ENCODE data around the gene SMU1. TPM values are rescaled to one million over a fixed set of nuclear protein-coding genes. Genes with fewer than 3 reads are reported as not detected.

The SMU1 gene
- total and polyA plus RNA-seq, 4 experiments from 2014 or later, result 21.8 to 33.0 (median 31.2) TPM

DNA sequence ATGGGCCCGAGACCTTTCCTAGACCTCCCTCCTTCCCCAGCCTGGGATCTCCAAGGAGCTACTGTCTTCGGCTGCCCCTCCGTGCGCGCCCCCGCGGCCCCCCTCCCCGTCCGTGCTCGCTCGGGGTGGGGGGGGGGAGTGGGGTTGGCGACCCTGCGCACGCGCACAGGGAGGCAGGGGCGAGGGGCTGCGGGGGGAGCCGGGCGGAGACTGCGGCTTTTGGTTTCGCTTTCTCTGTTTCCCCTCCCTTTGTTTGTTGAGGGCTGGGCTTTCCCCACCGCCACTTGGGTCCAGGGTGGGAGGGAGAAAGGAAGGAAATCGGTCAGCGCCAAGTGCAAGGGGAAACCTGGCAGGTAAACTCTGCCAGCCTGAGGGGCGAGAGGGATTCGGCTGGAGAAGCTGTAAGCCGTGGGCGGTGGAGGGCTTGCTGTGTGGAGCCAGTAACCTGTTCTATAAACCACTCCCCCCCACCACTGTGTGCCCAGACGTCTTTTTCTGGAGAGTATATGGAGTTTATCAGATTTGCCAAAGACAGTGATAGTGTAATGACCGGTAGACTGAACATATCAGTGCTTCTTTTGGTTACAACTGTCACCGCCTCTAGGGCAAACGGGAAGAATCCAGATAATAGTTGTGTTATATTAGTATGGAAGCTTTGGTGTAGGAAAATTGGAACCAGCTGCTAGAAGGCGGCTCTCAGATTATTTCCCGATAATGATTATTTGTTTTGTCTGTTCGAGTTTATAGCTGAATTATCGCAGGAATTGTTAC, 50.7 kb downstream of the SMU1 start:
- H3K36me3 ChIP-seq (ENCODE audit: insufficient read depth, low read length), result peaks cover 32% of the 10 kb centered on the region
- peaks cover 0 to 2% (median 0%) of the 10 kb centered on the region in 8 donors for H3K9me3 Mint-ChIP-seq
- peak overlapping the region; percentile 100 for H3K27ac ChIP-seq (ENCODE audit: low read depth, low read length)
- H3K4me3 Mint-ChIP-seq, result peak overlapping the region; percentile 92 to 99 (median 96)
- peaks cover 68% of the 10 kb centered on the region for H3K4me1 ChIP-seq (ENCODE audit: insufficient read depth, low read length)
- H3K4me3 ChIP-seq (ENCODE audit: low read length in 2 of 2), result peak overlapping the region; percentile 96 to 100
- intact Hi-C loops (cut with micrococcal nuclease), result loop anchor here (1.0 to 10.0 kb wide), 9 partner anchors 19 to 1962 kb away; partner anchors contain the start of genes APTX, B4GALT1, BAG1 and DNAJB5
- ChIA-PET CTCF (ENCODE audit: partially characterized antibody) (interaction anchor here (0.9 to 1.3 kb wide), 2 partner anchors 42 to 201 kb away, joined by 3 to 4 read pairs; no protein-coding TSS in a partner anchor), POLR2A (ENCODE audit: partially characterized antibody) (interaction anchor here (0.7 to 4.6 kb wide), 24 partner anchors 9 to 636 kb away, joined by 3 to 50 read pairs (median 7); partner anchors contain the start of genes APTX, B4GALT1, BAG1 and CHMP5)
- no peaks in the 10 kb centered on the region for H3K27me3 Mint-ChIP-seq
- DNase-seq, result peak; percentile 84 to 89 (median 85)
- no peaks in the 10 kb centered on the region for H3K27me3 ChIP-seq (ENCODE audit: insufficient read depth, low read length)
- peaks cover 34 to 55% of the 10 kb centered on the region in 2 donors for H3K36me3 Mint-ChIP-seq
- H3K9me3 ChIP-seq (ENCODE audit: control insufficient read depth in 1 of 2, low read length in 2 of 2), result no peaks in the 10 kb centered on the region
- peaks cover 41 to 83% (median 66%) of the 10 kb centered on the region in 4 donors for H3K4me1 Mint-ChIP-seq
- H3K27ac Mint-ChIP-seq, result peak overlapping the region; percentile 94 to 98 (median 97)

DNA sequence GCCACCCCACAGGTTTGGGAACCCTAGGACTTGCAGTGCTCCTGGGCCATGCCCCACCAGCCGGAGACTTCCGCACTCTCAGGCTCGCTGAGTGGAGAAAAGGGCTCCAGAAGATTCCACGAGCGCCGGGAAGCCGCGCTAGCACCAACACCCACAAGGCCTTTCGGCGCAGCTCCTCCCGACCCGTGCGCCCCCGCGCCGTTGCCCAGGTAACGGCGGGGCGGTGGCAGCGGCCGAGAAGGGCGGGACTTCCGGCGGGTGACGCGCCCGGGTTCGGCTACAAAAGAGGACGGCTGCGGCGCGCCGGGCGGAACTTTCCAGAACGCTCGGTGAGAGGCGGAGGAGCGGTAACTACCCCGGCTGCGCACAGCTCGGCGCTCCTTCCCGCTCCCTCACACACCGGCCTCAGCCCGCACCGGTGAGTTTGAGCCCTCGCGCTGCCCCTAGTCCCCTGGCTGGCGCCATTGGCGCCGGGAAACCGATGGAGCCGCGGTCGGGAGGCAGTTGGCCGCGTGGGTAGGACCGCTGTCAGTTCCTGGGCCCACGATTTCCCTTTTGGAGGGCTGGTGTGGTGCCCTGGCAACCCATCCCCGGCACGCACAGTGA, 51.4 kb downstream of the SMU1 start, which contains the start of gene DNAJA1:
Gene DNAJA1, plus strand, starts transcription at position 308 of the 606 bp plus-strand sequence. CDS start 1,212 bp downstream, outside the sequence.
- intact Hi-C loops (cut with micrococcal nuclease), result loop anchor here (1.0 to 10.0 kb wide), 9 partner anchors 19 to 1962 kb away; partner anchors contain the start of genes APTX, B4GALT1, BAG1 and DNAJB5
- H3K4me3 ChIP-seq (ENCODE audit: low read length in 2 of 2), result peak within 1 kb of the TSS; percentile 96 to 100
- Mint-ChIP-seq H3K9me3 (peaks cover 0 to 2% (median 0%) of the 10 kb centered on the region in 8 donors), H3K27me3 (no peaks in the 10 kb centered on the region), H3K36me3 (peaks cover 34 to 53% of the 10 kb centered on the region in 2 donors), H3K4me3 (peak within 1 kb of the TSS; percentile 92 to 99 (median 96)), H3K4me1 (peaks cover 41 to 82% (median 66%) of the 10 kb centered on the region in 4 donors), H3K27ac (peak within 1 kb of the TSS; percentile 94 to 98 (median 97))
- peak; percentile 92 to 98 (median 97) for DNase-seq
- ChIA-PET POLR2A (ENCODE audit: partially characterized antibody) (interaction anchor here (0.7 to 4.6 kb wide), 33 partner anchors 9 to 1303 kb away, joined by 3 to 50 read pairs (median 5); partner anchors contain the start of genes APTX, B4GALT1, BAG1 and CHMP5), CTCF (ENCODE audit: partially characterized antibody) (interaction anchor here (0.9 to 1.7 kb wide), 4 partner anchors 13 to 201 kb away, joined by 3 to 4 read pairs (median 3); no protein-coding TSS in a partner anchor)
- H3K9me3 ChIP-seq (ENCODE audit: control insufficient read depth in 1 of 2, low read length in 2 of 2), result no peaks in the 10 kb centered on the region
- H3K27ac ChIP-seq (ENCODE audit: low read depth, low read length), result peak within 1 kb of the TSS; percentile 100
- peaks cover 31% of the 10 kb centered on the region for H3K36me3 ChIP-seq (ENCODE audit: insufficient read depth, low read length)
- peaks cover 63% of the 10 kb centered on the region for H3K4me1 ChIP-seq (ENCODE audit: insufficient read depth, low read length)
- no peaks in the 10 kb centered on the region for H3K27me3 ChIP-seq (ENCODE audit: insufficient read depth, low read length)

DNA sequence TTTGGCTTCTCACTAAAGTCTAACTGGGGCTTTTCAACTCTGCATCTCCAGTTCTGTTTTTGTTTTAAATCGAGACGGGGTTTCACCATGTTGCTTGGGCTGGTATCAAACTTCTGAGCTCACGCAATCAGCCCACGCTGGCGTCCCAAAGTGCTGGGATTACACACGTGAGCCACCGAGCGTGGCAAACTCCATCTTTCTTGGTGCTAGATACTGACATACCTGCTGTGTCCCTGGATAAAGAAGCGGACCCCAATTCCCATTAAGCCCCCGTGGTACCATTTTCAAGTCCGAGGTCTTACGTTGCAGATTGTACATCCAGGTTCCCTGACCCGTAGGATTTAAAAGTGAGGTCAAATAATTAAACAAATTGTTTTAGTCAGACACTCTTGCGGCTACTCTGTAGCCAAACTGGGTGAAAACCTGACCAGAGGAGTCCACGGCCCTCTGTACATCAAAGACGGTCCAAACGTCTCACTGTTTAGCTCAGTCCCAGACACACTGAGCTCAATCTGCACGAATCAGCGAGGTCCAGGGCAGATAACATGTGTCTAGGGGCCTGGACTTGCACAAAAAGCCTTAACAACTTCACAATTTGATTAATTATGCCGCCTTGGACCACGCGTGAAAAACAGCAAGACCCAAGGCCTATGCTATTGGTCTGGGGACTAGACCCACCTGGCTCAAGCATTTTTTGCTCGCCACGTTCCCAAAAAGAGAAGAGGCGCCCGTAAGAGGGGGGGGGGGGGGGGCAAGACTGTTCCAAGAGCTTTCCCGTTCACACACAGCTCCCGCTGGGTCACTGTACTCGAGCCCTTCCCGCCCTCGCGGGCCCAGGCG, 52.1 kb downstream of the SMU1 start:
- H3K27me3 ChIP-seq (ENCODE audit: insufficient read depth, low read length), result no peaks in the 10 kb centered on the region
- peak overlapping the region; percentile 94 to 98 (median 97) for H3K27ac Mint-ChIP-seq
- no peak for DNase-seq
- no peaks in the 10 kb centered on the region for H3K27me3 Mint-ChIP-seq
- H3K4me1 Mint-ChIP-seq, result peaks cover 36 to 75% (median 61%) of the 10 kb centered on the region in 4 donors
- peaks cover 28 to 50% of the 10 kb centered on the region in 2 donors for H3K36me3 Mint-ChIP-seq
- ChIA-PET POLR2A (ENCODE audit: partially characterized antibody) (interaction anchor here (0.7 to 4.6 kb wide), 30 partner anchors 8 to 1303 kb away, joined by 3 to 50 read pairs (median 6); partner anchors contain the start of genes APTX, B4GALT1, BAG1 and CHMP5), CTCF (ENCODE audit: partially characterized antibody) (interaction anchor here (1.1 to 1.7 kb wide), 3 partner anchors 12 to 43 kb away, joined by 3 to 4 read pairs (median 3); no protein-coding TSS in a partner anchor)
- peak overlapping the region; percentile 39 to 100 for H3K4me3 ChIP-seq (ENCODE audit: low read length in 2 of 2)
- intact Hi-C loops (cut with micrococcal nuclease), result loop anchor here (10.0 kb wide), 1 partner anchor 790 kb away; the partner anchor contains the start of gene UBE2R2
- peaks cover 24% of the 10 kb centered on the region for H3K36me3 ChIP-seq (ENCODE audit: insufficient read depth, low read length)
- peaks cover 0 to 2% (median 0%) of the 10 kb centered on the region in 8 donors for H3K9me3 Mint-ChIP-seq
- H3K4me3 Mint-ChIP-seq, result peak overlapping the region; percentile 92 to 99 (median 96)
- peaks cover 56% of the 10 kb centered on the region for H3K4me1 ChIP-seq (ENCODE audit: insufficient read depth, low read length)
- H3K27ac ChIP-seq (ENCODE audit: low read depth, low read length), result peak overlapping the region; percentile 100
- H3K9me3 ChIP-seq (ENCODE audit: control insufficient read depth in 1 of 2, low read length in 2 of 2), result no peaks in the 10 kb centered on the region

DNA sequence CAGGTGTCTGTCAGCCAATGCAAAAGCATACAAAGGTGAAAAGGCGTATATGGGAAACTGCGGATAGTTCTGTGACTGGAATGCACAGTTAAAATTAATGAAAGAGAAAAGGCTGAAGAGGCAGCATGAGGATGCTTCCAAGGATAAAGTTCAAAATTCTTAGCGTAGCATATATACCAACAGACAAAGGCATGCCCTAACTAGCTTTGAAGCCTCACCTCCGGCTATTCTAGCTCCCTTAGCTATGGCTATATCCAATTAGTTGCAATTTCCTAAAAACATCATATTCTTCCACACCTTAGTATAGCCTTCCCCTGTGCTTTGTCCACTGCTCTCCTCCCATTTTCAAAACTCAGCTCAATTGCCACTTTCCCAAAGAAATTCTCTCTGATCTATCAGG, 52.8 kb downstream of the SMU1 start:
- Histone ChIP-seq H3K36me3 (ENCODE audit: insufficient read depth, low read length) (peaks cover 17% of the 10 kb centered on the region), H3K4me1 (ENCODE audit: insufficient read depth, low read length) (peaks cover 49% of the 10 kb centered on the region), H3K27ac (ENCODE audit: low read depth, low read length) (no peak overlapping the region), H3K4me3 (ENCODE audit: low read length in 2 of 2) (no peak overlapping the region), H3K27me3 (ENCODE audit: insufficient read depth, low read length) (no peaks in the 10 kb centered on the region), H3K9me3 (ENCODE audit: control insufficient read depth in 1 of 2, low read length in 2 of 2) (no peaks in the 10 kb centered on the region)
- H3K4me3 Mint-ChIP-seq, result peak overlapping the region; percentile 92 to 99 (median 96)
- no peak for DNase-seq
- ChIA-PET CTCF (ENCODE audit: partially characterized antibody) (interaction anchor here (1.7 kb wide), 1 partner anchor 11 kb away, joined by 3 read pairs; no protein-coding TSS in a partner anchor), POLR2A (ENCODE audit: partially characterized antibody) (interaction anchor here (2.0 to 4.0 kb wide), 2 partner anchors 52 to 119 kb away, joined by 10 to 42 read pairs; partner anchors contain the start of gene SMU1)
- peaks cover 0 to 2% (median 0%) of the 10 kb centered on the region in 8 donors for H3K9me3 Mint-ChIP-seq
- H3K27me3 Mint-ChIP-seq, result no peaks in the 10 kb centered on the region
- intact Hi-C loops (cut with micrococcal nuclease), result loop anchor here (10.0 kb wide), 1 partner anchor 791 kb away; the partner anchor contains the start of gene UBE2R2
- H3K36me3 Mint-ChIP-seq, result peaks cover 26 to 43% of the 10 kb centered on the region in 2 donors
- peaks cover 31 to 69% (median 55%) of the 10 kb centered on the region in 4 donors for H3K4me1 Mint-ChIP-seq
- peak overlapping the region; percentile 94 to 98 (median 97) for H3K27ac Mint-ChIP-seq

DNA sequence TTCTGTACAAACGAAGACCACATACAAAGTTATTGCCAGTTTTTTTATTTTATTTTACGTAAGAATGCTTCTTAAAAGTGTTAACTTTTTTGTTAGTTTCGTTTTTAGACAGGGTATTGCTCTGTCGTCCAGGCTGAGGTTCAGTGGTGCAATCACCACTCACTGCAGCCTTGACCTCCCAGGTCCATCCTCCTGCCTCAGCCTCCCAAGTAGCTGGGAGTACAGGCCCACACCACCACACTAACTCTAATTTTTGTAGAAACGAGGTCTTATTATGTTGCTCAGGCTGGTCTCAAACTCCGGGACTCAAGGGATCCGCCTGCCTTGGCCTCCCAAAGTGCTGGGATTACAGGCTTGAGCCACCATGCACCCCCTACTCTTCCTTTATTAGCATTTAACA, 53.7 kb downstream of the SMU1 start:
- H3K9me3 Mint-ChIP-seq, result peaks cover 0 to 2% (median 0%) of the 10 kb centered on the region in 8 donors
- intact Hi-C loops (cut with micrococcal nuclease), result loop anchor here (10.0 kb wide), 1 partner anchor 792 kb away; the partner anchor contains the start of gene UBE2R2
- Histone ChIP-seq H3K36me3 (ENCODE audit: insufficient read depth, low read length) (peaks cover 9% of the 10 kb centered on the region), H3K4me1 (ENCODE audit: insufficient read depth, low read length) (peaks cover 40% of the 10 kb centered on the region), H3K27me3 (ENCODE audit: insufficient read depth, low read length) (no peaks in the 10 kb centered on the region), H3K9me3 (ENCODE audit: control insufficient read depth in 1 of 2, low read length in 2 of 2) (no peaks in the 10 kb centered on the region), H3K27ac (ENCODE audit: low read depth, low read length) (no peak overlapping the region), H3K4me3 (ENCODE audit: low read length in 2 of 2) (no peak overlapping the region)
- POLR2A ChIA-PET (ENCODE audit: partially characterized antibody), result interaction anchor here (0.6 to 1.4 kb wide), 3 partner anchors 20 to 42 kb away, joined by 3 to 4 read pairs (median 3); no protein-coding TSS in a partner anchor
- H3K27ac Mint-ChIP-seq, result peak overlapping the region; percentile 4 to 98 (median 72)
- H3K4me1 Mint-ChIP-seq, result peaks cover 25 to 59% (median 46%) of the 10 kb centered on the region in 4 donors
- H3K27me3 Mint-ChIP-seq, result no peaks in the 10 kb centered on the region
- peak overlapping the region in 7 of 8 donors; percentile 17 to 99 (median 48) for H3K4me3 Mint-ChIP-seq
- DNase-seq, result no peak
- H3K36me3 Mint-ChIP-seq, result peaks cover 22 to 36% of the 10 kb centered on the region in 2 donors
- CTCF ChIA-PET (ENCODE audit: partially characterized antibody), result no interaction called here

DNA sequence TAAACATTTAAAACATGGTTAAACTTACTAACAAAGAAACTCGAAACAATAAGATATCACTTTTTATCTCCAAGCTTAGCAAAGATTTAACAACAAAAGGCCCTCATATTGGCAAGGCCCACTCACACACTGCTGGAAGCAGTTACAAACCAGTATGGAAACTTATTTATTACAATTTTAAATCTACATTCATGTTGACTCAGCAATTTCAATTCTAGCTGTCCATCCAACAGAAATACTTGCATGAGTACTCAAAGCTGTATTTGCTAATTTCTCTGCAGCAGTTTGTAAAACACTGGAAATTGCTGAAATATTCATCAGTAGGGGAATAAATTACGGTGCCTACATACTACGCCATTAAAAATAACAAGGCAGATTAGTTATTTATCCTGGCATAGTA, 54.2 kb downstream of the SMU1 start:
- peaks cover 0 to 2% (median 0%) of the 10 kb centered on the region in 8 donors for H3K9me3 Mint-ChIP-seq
- H3K9me3 ChIP-seq (ENCODE audit: control insufficient read depth in 1 of 2, low read length in 2 of 2), result no peaks in the 10 kb centered on the region
- ChIA-PET POLR2A (ENCODE audit: partially characterized antibody) (interaction anchor here (0.6 to 1.4 kb wide), 3 partner anchors 20 to 42 kb away, joined by 3 to 4 read pairs (median 3); no protein-coding TSS in a partner anchor), CTCF (ENCODE audit: partially characterized antibody) (no interaction called here)
- no peaks in the 10 kb centered on the region for H3K27me3 ChIP-seq (ENCODE audit: insufficient read depth, low read length)
- intact Hi-C loops (cut with micrococcal nuclease), result loop anchor here (10.0 kb wide), 1 partner anchor 792 kb away; the partner anchor contains the start of gene UBE2R2
- no peaks in the 10 kb centered on the region for H3K27me3 Mint-ChIP-seq
- H3K4me1 Mint-ChIP-seq, result peaks cover 25 to 59% (median 45%) of the 10 kb centered on the region in 4 donors
- peaks cover 36% of the 10 kb centered on the region for H3K4me1 ChIP-seq (ENCODE audit: insufficient read depth, low read length)
- peaks cover 22 to 31% of the 10 kb centered on the region in 2 donors for H3K36me3 Mint-ChIP-seq
- no peak for DNase-seq
- peaks cover 8% of the 10 kb centered on the region for H3K36me3 ChIP-seq (ENCODE audit: insufficient read depth, low read length)
- H3K4me3 Mint-ChIP-seq, result peak overlapping the region in 3 of 8 donors; percentile 32 to 99 (median 46)
- no peak overlapping the region for H3K4me3 ChIP-seq (ENCODE audit: low read length in 2 of 2)
- peak overlapping the region in 5 of 7 donors; percentile 4 to 98 (median 72) for H3K27ac Mint-ChIP-seq
- H3K27ac ChIP-seq (ENCODE audit: low read depth, low read length), result no peak overlapping the region
